Sigmoid colon (tissue), 4 donors: ENCODE measurements around the gene CDK14.

Experiments
- CTCF ChIP-seq, 4 experiments: fragments of 450-650 bp in 3 of 4; fragments of 200-600 bp in 1 of 4; IDR thresholded peaks; one replicate each; pipeline ENCODE4 v1.5.1; 2016 to 2019; ENCODE audit warnings: antibody characterized with exemption in 4 of 4, mild to moderate bottlenecking in 3 of 4, moderate library complexity in 2 of 4
- EP300 ChIP-seq, 4 donors: sonication (generic); formaldehyde crosslinking; IDR thresholded peaks; one replicate each; pipeline ENCODE4 v1.6.1; 2017; ENCODE audit warnings: antibody characterized with exemption in 4 of 4
- POLR2A ChIP-seq, 2 donors: fragments of 450-650 bp; IDR thresholded peaks; one replicate each; pipeline ENCODE4 v1.6.1; 2016; ENCODE audit warnings: antibody characterized with exemption in 2 of 2, mild to moderate bottlenecking in 2 of 2, moderate library complexity in 2 of 2
- POLR2AphosphoS5 ChIP-seq, 4 donors: sonication (generic); formaldehyde crosslinking; IDR thresholded peaks; one replicate each; pipeline ENCODE4 v1.6.1; 2017; ENCODE audit warnings: antibody characterized with exemption in 4 of 4

- TF ChIP-seq CTCF (IDR thresholded peaks at IDR 0.05) (no peak), POLR2AphosphoS5 (IDR thresholded peaks at IDR 0.05) (no peak), POLR2A (IDR thresholded peaks at IDR 0.05) (no peak), EP300 (IDR thresholded peaks at IDR 0.05) (no peak)
Observed at GRCh38 chr7:90602303-90602702, 6.2 kb downstream of the CDK14 start.
